HepG2 (cell line): ENCODE data around the gene EFNA3. TPM values are rescaled to one million over a fixed set of nuclear protein-coding genes. Genes with fewer than 3 reads are reported as not detected.

ENCODE experiments used
- FOXK2 ChIP-seq: fragments of 450-650 bp; IDR thresholded peaks from 2 replicates; pipeline ENCODE4 v1.6.1; 2016
- JARID2 ChIP-seq: sonication (generic); formaldehyde crosslinking; IDR thresholded peaks from 2 replicates; pipeline ENCODE4 v1.8.1; 2023; ENCODE audit warnings: missing genetic modification reagents, inconsistent platforms; ENCODE audit not compliant: insufficient replicate concordance
- JUN ChIP-seq: sonication (generic); formaldehyde crosslinking; IDR thresholded peaks from 2 replicates; pipeline ENCODE4 v1.4.0; 2020; ENCODE audit warnings: mild to moderate bottlenecking, missing genetic modification reagents
- MEF2D ChIP-seq: sonication (generic); formaldehyde crosslinking; IDR thresholded peaks from 2 replicates; pipeline ENCODE4 v1.5.1; 2020; ENCODE audit warnings: mild to moderate bottlenecking, missing genetic modification reagents
- NFATC3 ChIP-seq: sonication (generic); formaldehyde crosslinking; IDR thresholded peaks from 2 replicates; pipeline ENCODE4 v1.5.1; 2020; ENCODE audit warnings: mild to moderate bottlenecking, missing genetic modification reagents
- PBX3 ChIP-seq: sonication (generic); formaldehyde crosslinking; IDR thresholded peaks from 2 replicates; pipeline ENCODE4 v1.8.1; 2023; ENCODE audit warnings: missing genetic modification reagents, inconsistent platforms, borderline replicate concordance
- PRDM4 ChIP-seq: sonication (generic); formaldehyde crosslinking; IDR thresholded peaks from 2 replicates; pipeline ENCODE4 v1.9.0; 2021; ENCODE audit warnings: missing genetic modification reagents, borderline replicate concordance
- RERE ChIP-seq: IDR thresholded peaks from 2 replicates; pipeline ENCODE4 v1.6.1; 2016; ENCODE audit warnings: low read depth, missing genetic modification reagents, missing compliant biosample characterization
- RNF2 ChIP-seq: fragments of 450-650 bp; conservative IDR thresholded peaks from 2 replicates; pipeline ENCODE4 v1.6.1; 2016; ENCODE audit warnings: low read depth
- TEAD3 ChIP-seq: optimal IDR thresholded peaks from 2 replicates; pipeline ENCODE3; 2016; ENCODE audit warnings: borderline replicate concordance
- THAP7 ChIP-seq: sonication (generic); formaldehyde crosslinking; IDR thresholded peaks from 2 replicates; pipeline ENCODE4 v1.8.1; 2023; ENCODE audit warnings: mild to moderate bottlenecking, missing genetic modification reagents
- ZBTB43 ChIP-seq: sonication (generic); formaldehyde crosslinking; conservative IDR thresholded peaks from 2 replicates; pipeline ENCODE4 v1.4.0; 2020; ENCODE audit warnings: missing genetic modification reagents
- ZMYM4 ChIP-seq: sonication (generic); formaldehyde crosslinking; IDR thresholded peaks from 2 replicates; pipeline ENCODE4 v1.8.1; 2023; ENCODE audit warnings: mild to moderate bottlenecking, missing genetic modification reagents
- ZNF414 ChIP-seq: sonication (generic); formaldehyde crosslinking; IDR thresholded peaks from 2 replicates; pipeline ENCODE4 v1.5.0; 2020; ENCODE audit warnings: missing genetic modification reagents
- ZNF781 ChIP-seq: sonication (generic); formaldehyde crosslinking; IDR thresholded peaks from 2 replicates; pipeline ENCODE4 v1.5.1; 2020; ENCODE audit warnings: borderline replicate concordance, mild to moderate bottlenecking, missing genetic modification reagents; ENCODE audit errors: not compliant biosample characterization
- ZNF790 ChIP-seq: sonication (generic); formaldehyde crosslinking; IDR thresholded peaks from 2 replicates; pipeline ENCODE4 v1.8.0; 2022; ENCODE audit warnings: missing genetic modification reagents, mild to moderate bottlenecking, borderline replicate concordance
- ZSCAN22 ChIP-seq: sonication (generic); formaldehyde crosslinking; IDR thresholded peaks from 2 replicates; pipeline ENCODE4 v1.4.0; 2020; ENCODE audit warnings: mild to moderate bottlenecking, missing genetic modification reagents
- polyA plus RNA-seq, 8 experiments: library from polyadenylated mRNA; depleted of rRNA in 3 of 8; stranded (reverse) in 7 of 8; unstranded in 1 of 8; fragments of >200 nt; fragmentation: Illumina TruSeq in 4 of 8; extraction: Trizol in 4 of 8; gene quantifications; 2 replicates each; pipeline versions ENCODE4 v1.2.1 to v1.2.3, GENCODE V29; 2011 to 2016; ENCODE audit warnings: low read depth in 4 of 8, missing spikeins in 1 of 8, mixed read lengths in 1 of 8; ENCODE audit not compliant: insufficient read depth in 1 of 8
- total RNA-seq, 5 experiments: library from RNA; depleted of rRNA; stranded (reverse); fragments of >200 nt; fragmentation: Illumina TruSeq; extraction: Trizol; gene quantifications; 2 replicates each; pipeline ENCODE4 v1.2.3, GENCODE V29; 2016; ENCODE audit warnings: low read depth in 1 of 5

EFNA3 gene
- total and polyA plus RNA-seq, 2 of the 13 experiments (the other 11 are each of a cell fraction or from before 2014, with no cell fraction given), result 1.0 to 5.7 TPM

GRCh38 chr1:155125946-155126555 lies 47.4 kb downstream of the EFNA3 start (continued):
- TF ChIP-seq RERE (CRISPR knock-in tag), result 0 out of 2 replicates have a peak, but pooled peaks have one; percentile 75
- peak; percentile 79 for TF ChIP-seq ZNF414 (CRISPR knock-in tag)
- peak; percentile 92 for TF ChIP-seq RNF2
- peak; percentile 86; the same call in 1 of the 2 replicates for TF ChIP-seq FOXK2
- no peak for TF ChIP-seq THAP7 (CRISPR knock-in tag)
- peak; percentile 93 for TF ChIP-seq ZNF781 (CRISPR knock-in tag)
- no peak for TF ChIP-seq PBX3 (CRISPR knock-in tag)
- TF ChIP-seq ZSCAN22, result no peak
- TF ChIP-seq NFATC3 (CRISPR knock-in tag), result peak; percentile 81; the same call in 1 of the 2 replicates
- peak; percentile 74 for TF ChIP-seq TEAD3
- peak; percentile 73 for TF ChIP-seq JUN
- peak; percentile 27 for TF ChIP-seq JARID2
- peak; percentile 94 for TF ChIP-seq MEF2D (CRISPR knock-in tag)
- TF ChIP-seq PRDM4 (CRISPR knock-in tag), result no peak
- TF ChIP-seq ZNF790, result peak; percentile 86; the same call in 1 of the 2 replicates
- peak; percentile 42; the same call in 1 of the 2 replicates for TF ChIP-seq ZMYM4 (CRISPR knock-in tag)
- peak; percentile 99 for TF ChIP-seq ZBTB43
